PFSK-1 (cell line): ENCODE results near the gene FOXO6.
A peak's percentile ranks its signal among the peaks of the same experiment; 100 is the strongest.

Experiments
- FOXP2 ChIP-seq: optimal IDR thresholded peaks from 2 replicates; pipeline ENCODE3; 2011; ENCODE audit warnings: borderline replicate concordance, control low read depth, inconsistent platforms; ENCODE audit not compliant: insufficient read depth; ENCODE audit errors: extremely low read length, extremely low read depth
- POLR2AphosphoS5 ChIP-seq: IDR thresholded peaks from 2 replicates; pipeline ENCODE4 v1.6.1; 2012; ENCODE audit warnings: low read depth, mild to moderate bottlenecking, control low read depth, low read length, moderate library complexity
- REST ChIP-seq, 2 experiments: IDR thresholded peaks; 2 replicates each; pipeline versions ENCODE4 v1.6.1 to v1.8.0; 2011 to 2012; ENCODE audit warnings: low read depth in 2 of 2, low read length in 2 of 2, control low read depth in 1 of 2, inconsistent platforms in 1 of 2, mild to moderate bottlenecking in 1 of 2, moderate library complexity in 1 of 2; ENCODE audit not compliant: insufficient read depth in 1 of 2
- SIN3A ChIP-seq: IDR thresholded peaks from 2 replicates; pipeline ENCODE4 v1.6.1; 2012; ENCODE audit warnings: mild to moderate bottlenecking, low read length, moderate library complexity, borderline replicate concordance; ENCODE audit not compliant: insufficient read depth
- TAF1 ChIP-seq: IDR thresholded peaks from 2 replicates; pipeline ENCODE4 v1.6.1; 2012; ENCODE audit warnings: low read length, control low read depth, borderline replicate concordance; ENCODE audit not compliant: insufficient read depth

The FOXO6 gene

GRCh38 chr1:41340655-41341364 is 20.4 kb upstream of the FOXO6 start:
- TF ChIP-seq REST (IDR thresholded peaks at IDR 0.05; ENCODE audit: insufficient read depth in 1 of 2, low read depth in 2 of 2, low read length in 2 of 2) (no peak), TAF1 (no peak), SIN3A (no peak), POLR2AphosphoS5 (no peak), FOXP2 (no peak)

GRCh38 chr1:41341365-41341683 is 19.9 kb upstream of the FOXO6 start:
- TF ChIP-seq REST (IDR thresholded peaks at IDR 0.05; ENCODE audit: insufficient read depth in 1 of 2, low read depth in 2 of 2, low read length in 2 of 2) (no peak), POLR2AphosphoS5 (no peak), TAF1 (no peak), SIN3A (no peak), FOXP2 (no peak)

GRCh38 chr1:41341772-41342562 is 19.3 kb upstream of the FOXO6 start:
- TF ChIP-seq TAF1 (no peak), SIN3A (no peak), FOXP2 (peak; percentile 88), POLR2AphosphoS5 (no peak), REST (IDR thresholded peaks at IDR 0.05; ENCODE audit: insufficient read depth in 1 of 2, low read depth in 2 of 2, low read length in 2 of 2) (no peak)

- no peak for TF ChIP-seq POLR2AphosphoS5
- no peak for TF ChIP-seq REST (IDR thresholded peaks at IDR 0.05; ENCODE audit: insufficient read depth in 1 of 2, low read depth in 2 of 2, low read length in 2 of 2)
- TF ChIP-seq TAF1 = no peak
- TF ChIP-seq FOXP2 = no peak
- TF ChIP-seq SIN3A = no peak
Observed at GRCh38 chr1:41342774-41343355, 18.4 kb upstream of the FOXO6 start.
